Hematopoietic multipotent progenitor cell treated with erythropoietin and hydrocortisone succinate and interleukin-3 and kit ligand, for 15 days (in vitro differentiated cells): ENCODE measurements around the gene LYZL2.
"Not testable (repeated sequence)": the region's sequence is repeated elsewhere in the genome, so short reads cannot be mapped to it uniquely, and the experiment has no call there.

Experiments used
- DNase-seq: peaks from one replicate; pipeline ENCODE4 v3.0.0-alpha.2; 2015; ENCODE audit warnings: low spot score

LYZL2 gene

DNA sequence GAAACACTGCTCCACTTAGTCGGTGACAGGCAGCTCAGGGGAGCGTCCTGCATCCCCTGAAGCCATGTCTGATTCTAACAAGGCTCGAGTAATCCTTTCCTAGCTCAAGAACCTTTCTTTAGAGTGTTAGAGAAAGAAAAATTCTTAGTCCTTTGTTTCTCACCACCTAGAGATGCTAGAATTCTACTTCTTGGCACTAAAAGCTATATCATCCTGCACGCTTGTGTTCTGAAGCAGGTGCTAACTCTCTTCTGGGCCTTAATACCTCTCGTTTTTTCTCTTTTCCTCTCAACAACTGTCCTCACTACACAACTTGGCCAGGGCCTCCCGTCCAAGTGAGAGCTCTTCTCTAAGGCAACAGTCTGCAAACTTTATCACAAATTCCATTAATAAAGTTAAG lies at the start of gene LYZL2:
Gene LYZL2, minus strand, starts transcription at position 101 of the 400 bp plus-strand sequence. CDS start 2,838 bp downstream, outside the sequence.
- DNase-seq: no peak

DNA sequence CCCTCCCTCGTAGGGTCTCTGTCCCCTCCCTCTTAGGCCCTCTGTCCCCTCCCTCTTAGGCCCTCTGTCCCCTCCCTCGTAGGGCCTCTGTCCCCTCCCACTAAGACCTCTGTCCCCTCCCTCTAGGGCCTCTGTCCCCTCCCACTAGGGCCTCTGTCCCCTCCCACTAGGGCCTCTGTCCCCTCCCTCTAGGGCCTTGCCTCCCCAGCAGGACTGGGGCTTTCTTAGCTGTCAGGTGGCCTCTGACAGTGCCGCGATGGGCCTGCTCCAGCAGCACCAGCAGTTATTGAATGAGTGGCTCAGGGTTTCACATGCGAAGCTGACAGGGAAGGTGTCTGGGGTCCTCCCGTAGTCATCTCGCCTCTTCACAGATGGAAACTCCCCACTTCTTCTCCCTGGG lies 48.1 kb upstream of the LYZL2 start:
- DNase-seq: not testable (repeated sequence)

DNA sequence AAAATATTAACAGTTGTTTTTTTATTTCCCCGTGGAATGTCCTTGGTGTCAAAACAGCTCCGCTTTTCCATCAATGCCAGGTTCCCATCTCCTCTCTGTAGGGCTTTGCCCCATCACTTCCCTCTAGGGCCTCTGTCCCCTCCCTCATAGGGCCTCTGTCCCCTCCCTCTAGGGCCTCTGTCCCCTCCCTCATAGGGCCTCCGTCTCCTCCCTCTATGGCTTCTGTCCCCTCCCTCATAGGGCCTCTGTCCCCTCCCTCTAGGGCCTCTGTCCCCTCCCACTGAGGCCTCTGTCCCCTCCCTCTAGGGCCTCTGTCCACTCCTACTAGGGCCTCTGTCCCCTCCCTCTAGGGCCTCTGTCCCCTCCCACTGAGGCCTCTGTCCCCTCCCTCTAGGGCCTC lies 47.6 kb upstream of the LYZL2 start:
- not testable (repeated sequence) for DNase-seq

DNA sequence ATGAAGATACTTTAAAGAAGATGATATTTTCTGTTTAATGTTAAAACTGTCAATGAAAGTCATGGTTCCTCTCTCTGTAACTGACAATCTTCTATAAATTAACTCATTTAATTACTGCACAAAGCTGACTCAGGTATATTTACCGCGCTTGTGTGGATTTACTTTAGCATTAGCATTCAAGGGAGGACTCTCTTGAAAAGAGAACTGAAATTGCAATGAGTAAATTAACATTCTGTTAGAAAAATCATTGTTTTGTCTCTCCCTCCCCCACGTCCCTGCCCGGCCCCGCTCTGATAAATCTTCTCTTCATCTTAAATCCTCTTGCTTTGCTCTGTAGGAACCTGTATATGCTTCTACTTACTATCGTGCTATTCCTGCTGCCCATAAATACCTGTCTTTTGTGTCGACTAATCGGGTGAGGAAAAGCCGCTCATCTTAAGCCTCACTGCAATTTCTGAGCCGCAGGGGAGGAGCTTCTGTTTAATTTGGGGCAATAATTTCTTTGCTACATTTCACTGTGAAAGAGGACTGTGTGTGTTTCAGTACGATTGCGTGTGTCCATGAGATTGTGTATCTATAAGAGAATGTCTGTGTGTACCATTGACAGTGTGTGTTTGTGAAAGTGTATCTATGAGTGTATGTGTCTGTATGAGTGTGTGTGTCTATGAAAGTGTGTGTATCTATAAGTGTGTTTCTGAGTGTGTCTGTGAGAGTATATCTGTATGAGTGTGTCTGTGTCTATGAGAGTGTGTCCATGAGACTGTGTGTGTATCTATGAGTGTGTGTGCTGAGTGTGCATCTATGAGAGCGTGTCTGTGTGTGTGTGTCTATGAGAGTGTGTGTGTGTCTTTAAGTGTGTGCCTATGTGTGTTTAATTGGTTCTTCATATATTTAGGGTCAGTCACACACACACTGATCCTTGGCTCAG lies 46.5 kb upstream of the LYZL2 start:
- DNase-seq: no peak

DNA sequence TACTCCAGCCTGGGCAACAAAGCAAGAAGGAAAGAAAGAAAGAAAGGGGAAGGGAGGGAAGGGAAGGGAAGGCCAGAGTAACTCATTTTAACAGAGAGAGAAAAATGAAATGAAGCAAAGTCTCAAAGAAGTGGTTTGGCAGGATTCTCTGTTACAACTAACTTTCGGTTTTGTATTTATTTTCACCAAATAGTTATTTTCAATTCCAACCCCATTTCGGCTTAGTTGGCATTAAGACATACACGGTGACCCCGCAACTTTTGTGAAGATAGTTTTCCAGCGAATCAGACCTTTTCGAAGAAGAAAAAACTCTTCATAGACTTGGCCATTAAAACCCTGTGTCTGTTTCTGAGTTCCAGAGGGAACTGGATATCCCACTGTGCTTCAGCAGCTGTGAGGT lies 45.2 kb upstream of the LYZL2 start:
- DNase-seq: no peak

DNA sequence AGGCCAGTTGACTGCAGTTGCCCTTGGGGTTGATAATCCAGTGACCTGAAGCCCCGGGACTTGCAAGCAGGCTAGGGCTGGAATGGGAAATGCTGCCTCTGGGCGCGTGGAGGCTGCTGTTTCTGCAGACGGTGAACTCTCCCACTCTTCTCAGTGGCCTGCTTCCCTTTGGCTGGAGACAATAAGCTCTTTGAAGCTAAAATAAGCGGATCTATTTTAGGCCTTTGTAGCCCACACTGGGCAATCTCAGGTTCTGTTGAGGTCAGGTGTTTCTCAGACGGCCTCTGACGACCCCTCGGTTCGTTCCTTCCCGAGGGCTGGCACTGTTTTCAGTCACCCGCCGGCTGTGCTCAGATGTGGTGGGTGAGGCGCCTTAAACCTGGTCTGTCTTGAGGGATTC lies 43.7 kb upstream of the LYZL2 start:
- not testable (repeated sequence) for DNase-seq

DNA sequence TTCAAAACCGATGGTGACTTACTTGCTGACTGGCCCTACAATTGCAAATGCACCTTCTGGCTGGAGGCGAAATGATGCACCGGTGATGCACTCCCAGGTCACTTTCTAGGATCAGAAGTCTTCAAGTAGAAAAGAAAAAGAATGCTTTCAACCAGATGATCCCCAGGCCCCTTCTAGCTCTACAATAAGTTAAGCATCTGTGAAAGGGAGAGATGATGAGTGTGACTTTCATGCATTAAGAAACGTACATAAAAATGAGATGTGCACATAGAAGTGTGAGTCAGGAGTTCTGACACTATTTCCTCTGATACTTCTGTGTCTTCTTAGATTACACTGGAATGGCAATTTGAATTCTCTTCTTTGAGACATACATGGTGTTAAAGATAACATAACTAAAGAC lies 42.8 kb upstream of the LYZL2 start:
- DNase-seq: not testable (repeated sequence)

DNA sequence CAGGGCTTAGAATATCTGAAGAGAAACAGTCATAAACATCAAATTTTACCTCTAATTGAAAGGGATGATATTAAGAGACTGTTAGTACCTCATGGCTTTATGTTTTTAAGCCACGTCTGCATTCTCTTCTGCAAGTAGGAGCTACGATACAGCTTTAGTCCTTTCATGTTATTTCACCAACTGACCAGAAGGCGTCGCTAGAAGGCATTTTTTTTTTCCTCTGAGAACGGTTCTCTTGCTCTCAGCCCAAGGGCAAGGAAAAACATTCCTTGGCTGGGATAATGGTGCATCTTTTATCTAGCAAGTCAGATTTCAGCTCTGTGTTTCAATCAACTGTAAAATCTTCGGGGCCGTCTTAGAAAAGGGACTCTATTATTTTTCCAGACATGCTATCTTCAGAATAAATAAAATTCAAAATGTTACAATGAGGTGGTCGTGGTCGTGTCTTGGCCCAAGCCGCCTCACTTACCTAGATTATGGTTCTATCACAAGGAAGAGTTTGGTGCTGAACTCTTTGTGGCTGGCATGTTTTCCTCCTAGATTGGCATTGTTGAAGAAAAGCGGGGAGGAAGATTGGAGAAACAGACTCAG lies 41.6 kb upstream of the LYZL2 start:
- peak; percentile 60 for DNase-seq

DNA sequence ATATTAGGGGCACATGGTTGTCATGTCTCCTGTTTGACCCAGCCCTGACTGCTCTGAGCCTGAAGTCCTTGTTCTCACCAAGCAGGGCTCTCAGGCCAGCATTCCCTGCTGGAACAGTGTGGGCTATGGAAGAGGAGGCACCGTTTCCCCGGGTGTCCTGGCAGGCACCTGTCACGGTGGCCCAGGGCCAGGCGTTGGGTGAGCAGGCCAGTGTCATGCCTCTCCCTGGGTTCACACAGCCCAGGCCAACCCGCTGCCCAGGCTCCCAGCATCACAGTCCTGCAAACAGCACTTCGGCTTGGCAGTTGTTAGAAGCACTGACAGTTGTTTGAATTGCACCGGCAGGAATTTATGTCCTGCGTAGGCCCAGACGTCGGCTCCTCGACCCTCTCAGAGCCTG lies 38.4 kb upstream of the LYZL2 start:
- not testable (repeated sequence) for DNase-seq

DNA sequence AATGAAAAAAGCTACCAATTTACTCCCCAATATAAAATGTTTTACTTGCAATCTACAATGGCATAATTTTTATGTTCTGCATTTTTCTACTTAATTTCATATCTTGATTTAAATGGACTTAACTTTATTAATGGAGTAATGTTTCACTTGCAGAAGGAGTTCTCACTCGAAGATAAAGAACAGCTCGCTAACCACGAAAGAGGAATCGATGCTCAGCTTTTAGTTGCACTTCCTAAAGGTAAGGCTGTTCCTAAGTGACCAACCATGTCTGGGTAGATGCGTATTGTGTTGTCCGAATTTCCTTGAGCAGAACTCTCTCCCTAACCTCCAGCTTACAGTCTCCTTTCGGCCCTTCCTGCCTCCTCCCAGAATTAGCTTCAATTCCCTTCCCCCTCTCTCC lies 33.9 kb upstream of the LYZL2 start:
- DNase-seq: not testable (repeated sequence)

DNA sequence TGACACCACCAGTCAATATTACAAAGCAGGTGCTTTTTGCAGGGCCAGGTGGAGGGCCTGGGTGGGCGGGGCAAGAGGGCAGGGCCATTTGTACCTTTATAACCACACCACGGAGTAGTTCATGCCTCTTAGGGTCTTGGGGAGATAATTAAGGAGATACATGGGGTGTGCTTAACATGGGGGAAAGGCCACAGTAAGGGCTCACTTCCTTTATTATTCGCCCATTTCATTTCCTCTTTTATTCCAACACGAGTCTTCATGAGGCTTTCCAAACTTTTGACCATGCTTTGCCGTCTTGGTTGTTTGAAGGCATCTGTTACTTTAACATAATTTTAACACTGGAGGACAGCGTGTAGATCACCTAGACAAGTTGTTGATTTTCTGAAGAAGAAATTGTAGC lies 33.3 kb upstream of the LYZL2 start:
- DNase-seq: no peak

DNA sequence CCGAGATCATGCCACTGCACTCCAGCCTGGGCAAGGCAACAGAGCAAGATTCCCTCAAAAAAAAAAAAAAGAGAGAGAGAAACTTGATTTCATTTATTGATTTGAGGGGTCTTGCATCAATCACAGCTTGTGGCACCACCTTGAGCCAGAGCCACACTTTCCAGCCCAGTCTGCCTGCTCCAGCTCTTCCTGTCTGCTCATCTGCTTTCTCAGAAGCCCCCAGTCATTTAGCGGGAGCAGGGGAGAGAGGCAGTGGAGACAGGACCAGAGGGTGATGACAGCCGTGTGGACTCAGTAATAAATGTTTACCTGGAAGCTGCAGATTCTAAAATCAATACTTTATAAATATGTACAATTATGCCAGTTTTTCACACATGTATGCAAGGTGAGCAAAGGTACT lies 30.8 kb upstream of the LYZL2 start:
- not testable (repeated sequence) for DNase-seq

DNA sequence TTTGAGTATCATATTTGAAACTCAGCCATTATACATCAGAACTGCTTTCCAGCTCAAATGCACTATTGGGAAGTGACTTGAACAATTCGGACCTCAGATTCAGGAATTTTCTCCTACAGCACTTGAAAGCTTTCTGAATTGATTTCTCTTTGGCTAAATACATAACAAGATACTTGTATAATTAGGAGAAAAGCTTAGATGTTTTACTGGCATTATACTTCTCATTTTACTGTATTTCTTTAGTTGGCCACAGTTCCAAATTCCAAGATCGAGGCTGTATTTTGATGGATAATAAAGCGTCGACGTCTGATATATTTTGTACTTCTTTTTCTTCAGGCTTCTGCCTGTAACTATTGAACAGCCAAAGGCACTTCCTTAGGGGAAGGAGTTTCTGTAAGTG lies 26.7 kb upstream of the LYZL2 start:
- DNase-seq: no peak

DNA sequence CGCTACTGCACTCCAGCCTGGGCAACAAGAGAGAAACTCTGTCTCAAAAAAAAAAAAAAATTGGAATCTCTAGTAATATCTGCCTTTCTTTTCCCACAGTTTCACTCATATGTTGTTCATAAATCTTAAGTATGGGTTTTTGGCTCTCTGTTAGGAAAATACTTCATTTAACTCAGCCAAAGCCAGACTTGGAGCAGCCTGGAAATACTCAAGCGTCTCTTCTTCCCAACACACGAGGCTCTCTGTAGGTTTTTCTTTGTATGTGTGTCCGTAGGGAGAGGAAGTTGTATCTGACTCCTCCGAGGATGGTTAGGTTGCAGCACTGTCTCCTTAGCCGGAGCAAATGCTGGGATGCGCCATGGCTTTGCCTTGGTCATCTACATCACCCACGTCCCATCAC lies 25.4 kb upstream of the LYZL2 start:
- DNase-seq: not testable (repeated sequence)

DNA sequence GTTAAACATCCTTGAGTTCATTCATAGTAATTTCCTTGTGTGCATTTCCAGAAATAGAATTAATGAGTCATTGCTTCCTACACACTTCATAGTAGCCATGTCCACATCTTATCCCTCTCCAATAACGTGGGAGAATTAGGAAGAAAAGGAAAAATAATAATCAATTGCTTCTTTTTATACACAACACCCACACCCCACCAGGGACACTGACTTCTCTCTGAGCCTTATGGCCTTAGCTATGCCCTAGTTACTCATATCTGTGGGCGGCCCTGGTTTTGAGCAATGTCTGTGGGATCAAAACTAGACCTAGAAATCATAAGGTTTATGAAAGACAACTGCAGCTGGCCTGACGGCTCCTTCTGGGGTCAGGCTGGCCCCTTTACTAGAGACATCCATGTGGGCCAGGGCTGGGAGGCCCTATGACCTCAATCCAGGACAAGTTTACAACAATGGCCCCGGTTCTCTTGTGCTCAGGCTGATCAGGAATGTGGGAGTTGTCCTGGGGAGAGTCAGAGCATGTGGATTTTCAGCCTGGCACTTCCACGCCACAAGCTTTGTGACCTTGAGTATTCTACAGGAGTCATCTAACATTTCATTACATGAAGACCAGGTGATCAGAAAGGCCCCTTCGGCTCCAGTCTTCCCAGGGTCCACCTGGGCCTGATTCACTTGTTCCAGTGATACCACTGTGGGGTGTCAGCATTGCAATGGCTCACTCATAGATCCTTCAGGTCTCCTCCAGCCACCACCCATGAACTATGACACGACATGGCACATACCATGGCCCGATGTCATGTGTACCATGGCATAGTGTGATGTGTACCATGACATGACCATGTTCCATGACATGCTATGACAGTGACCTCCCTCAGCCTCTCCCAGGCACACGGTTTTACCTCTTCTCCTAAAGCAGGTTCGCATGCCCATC lies 22.2 kb upstream of the LYZL2 start:
- not testable (repeated sequence) for DNase-seq

DNA sequence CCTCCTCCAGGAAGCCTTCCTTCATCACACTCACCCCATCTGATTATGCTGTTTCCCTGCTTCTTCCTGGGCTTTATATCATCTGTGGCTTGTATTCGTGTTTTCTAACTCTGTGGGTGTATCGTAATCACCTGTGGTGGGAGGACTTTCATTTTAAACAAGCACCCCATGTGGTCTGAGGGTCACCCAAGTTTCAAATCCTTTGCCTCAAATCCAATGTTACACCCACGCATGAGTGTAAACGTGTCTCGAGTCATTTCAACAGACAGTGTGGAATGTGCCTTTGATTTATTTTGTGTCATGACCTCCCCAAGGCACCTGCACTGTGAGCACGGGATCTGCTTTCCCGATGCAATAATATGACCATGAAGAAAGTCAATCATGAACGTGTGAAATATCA lies 17.5 kb upstream of the LYZL2 start:
- DNase-seq: no peak

DNA sequence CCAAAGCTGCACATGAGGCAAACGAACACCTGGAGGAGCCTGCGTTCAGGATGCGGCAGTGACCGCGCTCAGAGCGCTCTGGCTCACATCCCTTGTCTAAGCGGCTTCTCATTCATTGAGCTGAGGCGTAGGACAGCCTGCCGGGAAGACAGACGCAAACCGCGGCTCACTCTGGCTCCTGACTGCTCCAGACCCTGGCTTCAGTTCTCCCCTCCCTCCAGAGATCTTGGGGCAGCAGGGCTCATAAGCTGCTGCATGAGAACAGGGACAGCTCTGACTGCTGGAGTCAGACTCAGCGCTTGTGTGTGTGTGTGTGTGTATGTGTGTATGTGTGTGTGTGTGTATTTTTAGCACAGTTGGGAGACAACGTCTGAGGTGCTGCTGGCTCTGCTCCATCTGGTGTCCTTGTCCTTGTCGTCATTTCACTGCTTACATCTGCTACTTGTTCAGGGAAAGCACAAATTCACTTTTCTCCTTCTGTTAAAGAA lies 15.8 kb upstream of the LYZL2 start:
- no peak for DNase-seq

DNA sequence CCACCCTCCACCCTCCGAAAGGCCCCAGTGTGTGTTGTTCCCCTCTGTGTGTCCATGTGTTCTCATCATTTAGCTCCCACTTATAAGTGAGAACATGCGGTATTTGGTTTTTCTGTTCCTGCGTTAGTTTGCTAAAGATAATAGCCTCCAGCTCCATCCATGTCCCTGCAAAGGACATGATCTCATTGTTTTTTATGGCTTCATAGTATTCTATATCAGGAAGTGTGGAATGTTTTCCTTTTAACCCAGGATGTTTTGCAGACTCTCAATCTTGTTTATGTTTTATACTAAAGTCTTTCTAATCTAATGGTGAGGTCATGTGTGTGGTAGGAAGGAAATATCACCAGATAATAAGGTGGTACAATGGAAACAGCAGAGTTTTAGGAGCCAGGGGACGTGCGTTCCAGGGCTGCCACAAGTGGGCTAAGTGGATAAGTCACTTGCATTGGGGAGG lies 14.9 kb upstream of the LYZL2 start:
- not testable (repeated sequence) for DNase-seq

DNA sequence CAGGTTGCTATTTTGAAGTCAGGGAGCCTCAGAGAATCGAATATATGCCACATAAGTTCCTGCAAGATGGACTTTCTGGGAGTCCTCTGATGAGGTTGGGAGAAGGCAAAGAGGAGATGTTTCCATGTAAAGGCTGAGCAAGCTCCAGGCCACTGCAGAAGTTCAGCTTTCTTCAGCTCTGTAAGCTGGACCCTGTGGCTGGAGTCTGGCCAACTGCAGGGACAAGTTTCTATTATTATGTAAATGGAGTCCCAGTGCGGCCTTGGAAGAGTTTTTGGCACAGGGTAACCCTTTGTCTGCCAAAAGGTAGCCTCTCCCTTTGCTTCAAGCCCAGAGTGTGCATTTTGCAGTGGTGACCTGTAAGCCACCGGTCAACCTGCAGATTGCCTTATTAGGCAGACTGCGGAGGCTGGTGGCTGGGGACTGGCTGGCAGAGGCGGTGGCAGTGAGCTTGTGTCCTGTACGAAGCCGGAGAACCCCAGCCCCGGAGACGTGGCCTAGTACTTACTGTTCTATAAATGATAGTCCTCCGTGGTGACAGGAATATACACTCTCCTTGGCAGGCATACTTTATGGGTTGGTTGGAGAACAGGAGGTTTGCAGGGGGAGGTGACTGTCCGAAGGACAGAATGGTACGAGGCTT lies 14.1 kb upstream of the LYZL2 start:
- not testable (repeated sequence) for DNase-seq

DNA sequence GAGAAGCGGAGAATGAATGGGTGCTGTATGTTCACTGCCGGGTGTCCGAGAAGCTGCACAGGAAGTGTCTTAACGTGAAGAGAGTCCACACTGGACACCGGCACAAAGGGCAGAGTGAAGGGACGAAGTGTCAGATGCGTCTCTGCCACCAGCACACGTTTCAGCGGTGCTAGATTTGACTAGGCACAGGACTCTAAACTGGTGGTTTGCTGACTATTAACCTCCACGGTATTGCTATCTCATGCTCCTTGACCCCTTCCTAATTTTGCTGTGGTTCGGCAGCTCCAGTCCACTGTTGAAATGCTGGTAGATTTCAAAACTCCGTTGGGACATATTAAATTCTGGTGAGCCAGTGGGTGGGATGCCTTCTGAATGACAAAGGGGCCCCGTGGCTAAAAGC lies 13.3 kb upstream of the LYZL2 start:
- not testable (repeated sequence) for DNase-seq

DNA sequence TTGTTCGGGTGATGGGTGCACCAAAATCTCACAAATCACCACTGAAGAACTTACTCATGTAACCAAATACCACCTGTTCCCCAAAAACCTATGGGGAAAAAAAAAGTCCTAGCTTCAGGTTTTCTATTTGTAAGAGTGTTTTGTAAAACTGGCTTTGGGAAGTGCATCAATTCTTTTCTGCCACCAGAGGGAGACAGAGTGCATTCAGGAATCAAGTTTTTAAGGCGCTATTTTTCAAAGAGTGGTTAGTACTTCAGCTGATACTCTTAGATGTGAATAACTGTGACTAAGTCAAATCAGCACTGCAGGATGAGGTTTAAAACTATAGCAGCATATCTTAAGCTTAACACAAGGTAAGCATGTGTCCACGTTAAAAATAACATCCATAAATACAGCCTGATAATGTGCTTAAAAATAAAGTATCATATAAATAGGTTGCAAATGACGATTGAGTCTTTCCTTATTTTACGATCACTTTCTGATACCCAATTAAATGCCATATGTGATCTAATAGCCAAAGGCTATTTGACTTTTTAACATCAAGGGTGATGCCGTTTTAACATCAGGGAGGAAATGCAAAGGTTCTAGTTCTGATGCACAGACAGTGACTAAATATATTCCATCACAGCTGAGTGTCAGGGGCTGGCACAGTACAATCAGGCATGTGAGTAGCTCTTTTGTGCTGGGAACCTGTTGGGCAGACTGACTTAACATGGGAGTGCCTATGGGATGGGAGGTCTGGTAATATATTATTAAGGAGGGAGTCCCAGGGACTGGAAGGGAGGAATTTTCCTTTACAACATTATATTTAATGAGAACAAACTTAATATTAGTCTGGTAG lies 10.6 kb upstream of the LYZL2 start:
- DNase-seq: peak; percentile 55
